Endothelial cell of umbilical vein (primary cell): ENCODE results near the gene IGFBP7. TPM values are rescaled to one million over a fixed set of nuclear protein-coding genes. Genes with fewer than 3 reads are reported as not detected.
A peak's percentile ranks its signal among the peaks of the same experiment; 100 is the strongest.

Experiments
- Bru-seq: library from RNA; stranded (reverse); fragments of 400-500 nt; gene quantifications from one replicate; lab custom pipeline; 2021; lab: Mats Ljungman, UMichigan
- BruChase-seq, 2 experiments: library from RNA; stranded (reverse); fragments of 400-500 nt; gene quantifications; one replicate each; lab custom pipeline; 2021; lab: Mats Ljungman, UMichigan
- BruUV-seq: library from RNA; stranded (reverse); fragments of 400-500 nt; replicated peaks from 2 replicates; lab custom pipeline; 2021; lab: Mats Ljungman, UMichigan
- CTCF ChIA-PET: fragments of 300-600, 350-600 bp; sonication (Branson Sonifier 250); formaldehyde crosslinking; loops from one replicate; lab custom pipeline; 2021; ENCODE audit warnings: antibody characterized with exemption, inconsistent platforms; lab: Charles Lee
- POLR2A ChIA-PET: fragments of 300-600, 350-600 bp; sonication (Branson Sonifier 250); formaldehyde crosslinking; loops from one replicate; lab custom pipeline; 2021; ENCODE audit warnings: antibody characterized with exemption, inconsistent platforms; lab: Charles Lee
- DNase-seq: peaks from one replicate; pipeline ENCODE4 v3.0.0-alpha.2; 2011; ENCODE audit warnings: low read depth, low spot score
- FAIRE-seq: peaks from 2 replicates; lab custom pipeline; 2011; peaks lifted over from hg19 to GRCh38; lab: Jason Lieb, UNC
- H2AFZ ChIP-seq: 2 replicates; pipeline ENCODE4 v1.6.0; 2012; ENCODE audit warnings: low read depth, low read length, control low read depth, inconsistent platforms
- H3K27ac ChIP-seq: 2 replicates; pipeline ENCODE4 v1.5.1; 2011; ENCODE audit warnings: low read depth, mild to moderate bottlenecking, control low read depth, low read length, moderate library complexity; ENCODE audit not compliant: insufficient read depth
- H3K27me3 ChIP-seq, 2 experiments: 2 replicates each; pipeline versions ENCODE4 v1.6.0 to v1.6.1; 2011; ENCODE audit warnings: low read length in 2 of 2, mixed read lengths in 1 of 2; ENCODE audit not compliant: control insufficient read depth in 2 of 2, insufficient read depth in 2 of 2
- H3K36me3 ChIP-seq, 2 experiments: 2 replicates in 1 of 2; 3 replicates in 1 of 2; pipeline ENCODE4 v1.5.1; 2011; ENCODE audit warnings: low read length in 2 of 2, mild to moderate bottlenecking in 1 of 2, moderate library complexity in 1 of 2; ENCODE audit not compliant: control insufficient read depth in 2 of 2, insufficient read depth in 2 of 2; ENCODE audit errors: extremely low read depth in 1 of 2
- H3K4me1 ChIP-seq: 3 replicates; pipeline ENCODE4 v1.5.1; 2011; ENCODE audit warnings: mild to moderate bottlenecking, low read length; ENCODE audit not compliant: control insufficient read depth, insufficient read depth; ENCODE audit errors: extremely low read depth
- H3K4me2 ChIP-seq: 2 replicates; pipeline ENCODE4 v1.6.1; 2011; ENCODE audit warnings: low read length, control low read depth, mixed read lengths; ENCODE audit not compliant: insufficient read depth
- H3K4me3 ChIP-seq, 3 experiments: fragments of 200-600 bp in 1 of 3; sonication (generic), shearing (Covaris generic) in 1 of 3; replicated peaks in 1 of 3; 2 replicates each; pipeline ENCODE4 v1.5.1; 2011 to 2016; ENCODE audit warnings: control low read depth in 3 of 3, low read length in 3 of 3, mild to moderate bottlenecking in 2 of 3, inconsistent platforms in 1 of 3, low read depth in 1 of 3, moderate library complexity in 1 of 3; ENCODE audit not compliant: insufficient read depth in 1 of 3
- H3K79me2 ChIP-seq: 2 replicates; pipeline ENCODE4 v1.6.0; 2012; ENCODE audit warnings: low read length, inconsistent platforms; ENCODE audit not compliant: control insufficient read depth, insufficient read depth
- H3K9ac ChIP-seq: replicated peaks from 2 replicates; pipeline ENCODE3; 2011; ENCODE audit warnings: low read length, control low read depth; ENCODE audit not compliant: insufficient read depth; ENCODE audit errors: extremely low read depth
- H3K9me1 ChIP-seq: replicated peaks from 3 replicates; pipeline ENCODE4 v1.6.0; 2011; ENCODE audit warnings: mild to moderate bottlenecking, low read length; ENCODE audit not compliant: control insufficient read depth, insufficient read depth; ENCODE audit errors: extremely low read depth
- H3K9me3 ChIP-seq: replicated peaks from 2 replicates; pipeline ENCODE4 v1.5.1; 2012; ENCODE audit warnings: low read length, inconsistent platforms; ENCODE audit not compliant: control insufficient read depth, insufficient read depth
- H4K20me1 ChIP-seq: replicated peaks from 2 replicates; pipeline ENCODE3; 2011; ENCODE audit warnings: mild to moderate bottlenecking, low read length; ENCODE audit not compliant: control insufficient read depth, insufficient read depth; ENCODE audit errors: extremely low read depth
- EZH2 ChIP-seq: IDR thresholded peaks from 2 replicates; pipeline ENCODE4 v1.6.1; 2012; ENCODE audit warnings: borderline replicate concordance, low read depth, mild to moderate bottlenecking, moderate library complexity, low read length, inconsistent platforms; ENCODE audit not compliant: severe bottlenecking
- FOS ChIP-seq: IDR thresholded peaks from 2 replicates; pipeline ENCODE4 v1.6.1; 2011; ENCODE audit warnings: mild to moderate bottlenecking, low read length, moderate library complexity, borderline replicate concordance; ENCODE audit not compliant: insufficient read depth
- GATA2 ChIP-seq: IDR thresholded peaks from 2 replicates; pipeline ENCODE4 v1.7.0; 2011; ENCODE audit warnings: low read depth, mild to moderate bottlenecking, moderate library complexity, mixed read lengths, low read length; ENCODE audit not compliant: insufficient read length, insufficient read depth
- JUN ChIP-seq: IDR thresholded peaks from 2 replicates; pipeline ENCODE4 v1.6.1; 2011; ENCODE audit warnings: borderline replicate concordance, low read depth; ENCODE audit not compliant: insufficient read length, insufficient read depth
- MYC ChIP-seq: IDR thresholded peaks from one replicate; pipeline ENCODE4 v1.6.1; 2011; ENCODE audit warnings: mild to moderate bottlenecking, low read depth, low read length
- POLR2A ChIP-seq: IDR thresholded peaks from 2 replicates; pipeline ENCODE4 v1.6.1; 2012; ENCODE audit warnings: low read depth, mild to moderate bottlenecking, control low read depth, low read length
- POLR2AphosphoS5 ChIP-seq: IDR thresholded peaks from 2 replicates; pipeline ENCODE4 v1.6.1; 2012; ENCODE audit warnings: low read depth, mild to moderate bottlenecking, control low read depth, low read length, moderate library complexity; ENCODE audit not compliant: insufficient read depth
- dilution Hi-C: fragments of 300-500 bp; cut with MboI; formaldehyde crosslinking; loops from one replicate; pipeline ENCODE4 v1.15.0; 2019; ENCODE audit warnings: low sequenced_read_pairs; ENCODE audit not compliant: extremely low pct_ligation_motif_present
- intact Hi-C: fragments of 100-400 bp; cut with micrococcal nuclease; formaldehyde crosslinking; loops from one replicate; pipeline ENCODE4 v1.10.0; 2022
- long read RNA-seq: library from polyadenylated mRNA; stranded (forward); transcript quantifications from one replicate; pipeline ENCODE4 v2.0.0, GENCODE V29; 2021
- polyA minus RNA-seq, 3 experiments: library from RNA; depleted of rRNA, polyadenylated mRNA; stranded (reverse); fragments of >200 nt; gene quantifications; 1 replicate in 1 of 3; 2 replicates in 2 of 3; pipeline ENCODE4 v1.2.3, GENCODE V29; 2011
- polyA plus RNA-seq, 4 experiments: library from polyadenylated mRNA; depleted of rRNA in 3 of 4; stranded (reverse) in 3 of 4; unstranded in 1 of 4; fragments of >200 nt; gene quantifications; 2 replicates each; pipeline versions ENCODE4 v1.2.1 to v1.2.3, GENCODE V29; 2011 to 2012; ENCODE audit warnings: missing spikeins in 1 of 4
- total RNA-seq: library from RNA; stranded (reverse); gene quantifications from 2 replicates; pipeline ENCODE4 v1.2.3, GENCODE V29; 2021
- TF ChIP-seq, protein P1 (sequence below), 2 donors: IDR thresholded peaks; 1 replicate in 1 of 2; 2 replicates in 1 of 2; pipeline ENCODE4 v1.5.1; 2011; ENCODE audit warnings: low read length in 2 of 2, mild to moderate bottlenecking in 2 of 2, moderate library complexity in 2 of 2, control low read depth in 1 of 2, inconsistent platforms in 1 of 2, low read depth in 1 of 2; ENCODE audit not compliant: insufficient read depth in 1 of 2; ENCODE audit errors: extremely low read depth in 1 of 2
- TF ChIP-seq, protein P2 (sequence below): IDR thresholded peaks from 2 replicates; pipeline ENCODE4 v1.6.1; 2011; ENCODE audit not compliant: insufficient read depth, insufficient read length

Gene IGFBP7
- total RNA-seq: 377 and 526 TPM in 2 replicates
- 770 and 1,004 TPM in 2 replicates for polyA plus RNA-seq
- polyA plus RNA-seq (2011; cell fraction: cytosol; rRNA removed): 668 and 889 TPM in 2 replicates
- polyA plus RNA-seq (2011; cell fraction: nucleus; rRNA removed): 359 and 408 TPM in 2 replicates
- 431 and 488 TPM in 2 replicates for polyA plus RNA-seq (2012)
- polyA minus RNA-seq: 262 and 334 TPM in 2 replicates
- polyA minus RNA-seq (2011; cell fraction: cytosol; rRNA and poly(A)+ RNA removed): 3.2 TPM
- 73.2 and 129 TPM in 2 replicates for polyA minus RNA-seq (2011; cell fraction: nucleus; rRNA and poly(A)+ RNA removed)
- Bru-seq, nascent RNA: percentile 98 among the genes with signal in this experiment
- BruChase-seq, experiment 1, labeled RNA remaining after a 6-hour chase: percentile 83 among the genes with signal in this experiment
- BruChase-seq, experiment 2, labeled RNA remaining after a 2-hour chase: percentile 90 among the genes with signal in this experiment
- long read RNA-seq, transcript IGFBP7-201 (5 exons, 1,427 nt): major isoform, 976 of 1,028 reads
- long read RNA-seq, transcript IGFBP7-203 (4 exons, 1,251 nt): minor isoform, 6 of 1,028 reads
- long read RNA-seq, partial matches to known transcripts: 14 of 1,028 reads
- long read RNA-seq, other reads (novel, unspliced or antisense): 32 of 1,028 reads

GRCh38 chr4:57109847-57110639, at the start of gene IGFBP7:
Gene IGFBP7 (minus strand): TSS chr4:57110385. CDS start chr4:57110351, 34 bp downstream.
- Histone ChIP-seq H3K27me3 (no peaks in the 10 kb centered on the region), H3K27ac (peak within 1 kb of the TSS; percentile 54), H3K9me1 (no peaks in the 10 kb centered on the region), H3K36me3 (peaks cover 0 to under 1% of the 10 kb centered on the region in 2 experiments), H4K20me1 (no peaks in the 10 kb centered on the region), H3K4me3 (peak within 1 kb of the TSS; percentile 85 to 95 (median 95)), H3K4me1 (peaks cover 25% of the 10 kb centered on the region), H3K4me2 (peak within 1 kb of the TSS; percentile 68), H2AFZ (peak within 1 kb of the TSS; percentile 69), H3K9me3 (no peaks in the 10 kb centered on the region), H3K79me2 (peaks cover 47% of the 10 kb centered on the region), H3K9ac (peak within 1 kb of the TSS; percentile 95)
- CTCF ChIA-PET: interaction anchor here (0.8 to 1.7 kb wide), 10 partner anchors 8 to 72 kb away, joined by 3 to 12 read pairs (median 4); no protein-coding TSS in a partner anchor
- no TSS peak for BruUV-seq
- POLR2A ChIA-PET: interaction anchor here (0.8 to 1.6 kb wide), 5 partner anchors 8 to 29 kb away, joined by 4 to 7 read pairs (median 5); no protein-coding TSS in a partner anchor
- peak; percentile 66 for DNase-seq
- no peak for FAIRE-seq
- dilution Hi-C loops: no loop called here
- TF ChIP-seq GATA2 (no peak), JUN (no peak), POLR2AphosphoS5 (peak; percentile 99), MYC (no peak), EZH2 (no peak), FOS (no peak), POLR2A (peak; percentile 96)
- TF ChIP-seq, protein P1, sequence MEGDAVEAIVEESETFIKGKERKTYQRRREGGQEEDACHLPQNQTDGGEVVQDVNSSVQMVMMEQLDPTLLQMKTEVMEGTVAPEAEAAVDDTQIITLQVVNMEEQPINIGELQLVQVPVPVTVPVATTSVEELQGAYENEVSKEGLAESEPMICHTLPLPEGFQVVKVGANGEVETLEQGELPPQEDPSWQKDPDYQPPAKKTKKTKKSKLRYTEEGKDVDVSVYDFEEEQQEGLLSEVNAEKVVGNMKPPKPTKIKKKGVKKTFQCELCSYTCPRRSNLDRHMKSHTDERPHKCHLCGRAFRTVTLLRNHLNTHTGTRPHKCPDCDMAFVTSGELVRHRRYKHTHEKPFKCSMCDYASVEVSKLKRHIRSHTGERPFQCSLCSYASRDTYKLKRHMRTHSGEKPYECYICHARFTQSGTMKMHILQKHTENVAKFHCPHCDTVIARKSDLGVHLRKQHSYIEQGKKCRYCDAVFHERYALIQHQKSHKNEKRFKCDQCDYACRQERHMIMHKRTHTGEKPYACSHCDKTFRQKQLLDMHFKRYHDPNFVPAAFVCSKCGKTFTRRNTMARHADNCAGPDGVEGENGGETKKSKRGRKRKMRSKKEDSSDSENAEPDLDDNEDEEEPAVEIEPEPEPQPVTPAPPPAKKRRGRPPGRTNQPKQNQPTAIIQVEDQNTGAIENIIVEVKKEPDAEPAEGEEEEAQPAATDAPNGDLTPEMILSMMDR (IDR thresholded peaks at IDR 0.05; ENCODE audit: extremely low read depth in 1 of 2, insufficient read depth in 1 of 2, low read depth in 1 of 2, low read length in 2 of 2): peak in 1 of 2 donors; percentile 4
- TF ChIP-seq, protein P2, sequence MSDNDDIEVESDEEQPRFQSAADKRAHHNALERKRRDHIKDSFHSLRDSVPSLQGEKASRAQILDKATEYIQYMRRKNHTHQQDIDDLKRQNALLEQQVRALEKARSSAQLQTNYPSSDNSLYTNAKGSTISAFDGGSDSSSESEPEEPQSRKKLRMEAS: no peak
- intact Hi-C loops: loop anchor here (1.0 kb wide), 3 partner anchors 29 to 53 kb away; no protein-coding TSS in a partner anchor
